Measurements from ENCODE around the gene NAT8. TPM values are rescaled to one million over a fixed set of nuclear protein-coding genes. Genes with fewer than 3 reads are reported as not detected.
"Not testable (repeated sequence)": the region's sequence is repeated elsewhere in the genome, so short reads cannot be mapped to it uniquely, and the experiment has no call there.

NAT8 gene, protein sequence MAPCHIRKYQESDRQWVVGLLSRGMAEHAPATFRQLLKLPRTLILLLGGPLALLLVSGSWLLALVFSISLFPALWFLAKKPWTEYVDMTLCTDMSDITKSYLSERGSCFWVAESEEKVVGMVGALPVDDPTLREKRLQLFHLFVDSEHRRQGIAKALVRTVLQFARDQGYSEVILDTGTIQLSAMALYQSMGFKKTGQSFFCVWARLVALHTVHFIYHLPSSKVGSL
- not detected for total RNA-seq

DNA sequence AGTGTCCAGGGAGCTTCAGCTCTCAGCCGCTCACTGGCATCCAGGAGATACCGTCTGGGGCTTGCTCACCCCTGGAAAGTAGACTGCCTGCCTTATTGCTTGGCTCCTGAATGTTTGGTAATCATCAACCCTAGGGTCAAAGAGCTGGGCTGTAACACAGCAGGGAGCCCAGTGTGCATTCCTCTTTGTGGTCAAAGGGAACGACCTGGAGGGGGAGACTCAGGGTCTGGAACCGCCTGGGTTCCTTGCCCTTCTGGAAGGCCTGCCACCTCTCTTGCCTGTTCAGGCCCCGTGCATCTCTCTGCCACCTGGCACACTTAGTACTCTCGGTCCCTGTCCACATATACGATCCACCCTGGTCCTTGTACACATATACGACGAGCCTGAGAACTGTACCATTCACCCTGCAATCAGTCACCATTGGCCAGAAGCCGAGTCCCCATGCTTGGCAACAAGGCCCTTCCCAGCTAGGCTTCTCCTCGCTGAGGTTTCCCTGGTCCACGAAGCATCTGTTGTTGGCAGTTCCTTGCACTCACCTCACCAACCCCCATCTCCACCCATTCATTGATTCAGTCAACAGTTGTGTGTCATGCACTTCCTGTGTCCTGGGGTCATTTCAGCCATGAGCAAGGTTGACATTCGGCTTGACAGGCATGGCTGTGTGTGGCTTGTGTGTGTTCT, at the start of gene NAT8:
TSS of gene NAT8 (minus strand) at position 85 of the 681 bp plus-strand sequence. CDS start 794 bp downstream, outside the sequence.
- no peak for DNase-seq (ENCODE audit: low spot score)
- TF ChIP-seq, protein P1, sequence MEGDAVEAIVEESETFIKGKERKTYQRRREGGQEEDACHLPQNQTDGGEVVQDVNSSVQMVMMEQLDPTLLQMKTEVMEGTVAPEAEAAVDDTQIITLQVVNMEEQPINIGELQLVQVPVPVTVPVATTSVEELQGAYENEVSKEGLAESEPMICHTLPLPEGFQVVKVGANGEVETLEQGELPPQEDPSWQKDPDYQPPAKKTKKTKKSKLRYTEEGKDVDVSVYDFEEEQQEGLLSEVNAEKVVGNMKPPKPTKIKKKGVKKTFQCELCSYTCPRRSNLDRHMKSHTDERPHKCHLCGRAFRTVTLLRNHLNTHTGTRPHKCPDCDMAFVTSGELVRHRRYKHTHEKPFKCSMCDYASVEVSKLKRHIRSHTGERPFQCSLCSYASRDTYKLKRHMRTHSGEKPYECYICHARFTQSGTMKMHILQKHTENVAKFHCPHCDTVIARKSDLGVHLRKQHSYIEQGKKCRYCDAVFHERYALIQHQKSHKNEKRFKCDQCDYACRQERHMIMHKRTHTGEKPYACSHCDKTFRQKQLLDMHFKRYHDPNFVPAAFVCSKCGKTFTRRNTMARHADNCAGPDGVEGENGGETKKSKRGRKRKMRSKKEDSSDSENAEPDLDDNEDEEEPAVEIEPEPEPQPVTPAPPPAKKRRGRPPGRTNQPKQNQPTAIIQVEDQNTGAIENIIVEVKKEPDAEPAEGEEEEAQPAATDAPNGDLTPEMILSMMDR (IDR thresholded peaks at IDR 0.05): no peak
- ATAC-seq (ENCODE audit: low FRiP score): no peak

DNA sequence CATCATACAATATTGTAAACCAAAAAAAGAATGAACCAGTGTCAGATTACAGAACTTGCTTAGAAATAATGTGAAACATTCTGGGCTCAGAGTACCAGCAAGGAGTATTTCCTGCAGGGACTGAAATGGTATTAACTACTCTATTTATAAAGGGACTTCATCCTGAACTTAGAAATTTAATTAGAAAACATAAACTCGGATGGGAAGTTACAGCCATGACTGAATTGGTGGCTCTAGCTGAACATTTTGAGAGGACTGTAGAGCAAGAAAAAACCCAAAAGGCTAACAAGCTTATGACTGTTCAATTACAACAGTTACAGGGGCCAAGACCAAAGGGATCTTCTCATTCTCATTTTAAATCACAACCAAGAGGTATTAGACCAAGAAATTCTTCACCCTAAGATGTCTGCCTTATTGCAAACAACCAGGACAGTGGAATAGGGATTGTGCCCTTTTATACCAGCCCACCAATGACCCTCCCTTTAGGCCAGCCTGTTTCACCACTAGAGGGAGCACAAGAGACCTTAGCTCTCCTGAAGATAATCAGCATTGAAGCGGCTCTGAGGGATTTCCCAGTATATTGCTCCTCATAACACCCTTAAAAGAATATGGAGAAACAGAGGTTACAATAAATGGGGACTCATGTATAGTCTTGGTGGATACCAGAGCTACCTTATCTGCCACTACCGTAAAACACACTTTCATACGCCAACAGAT, 48.3 kb upstream of the NAT8 start:
- ATAC-seq (ENCODE audit: low FRiP score); DNase-seq (ENCODE audit: low spot score): not testable (repeated sequence)

DNA sequence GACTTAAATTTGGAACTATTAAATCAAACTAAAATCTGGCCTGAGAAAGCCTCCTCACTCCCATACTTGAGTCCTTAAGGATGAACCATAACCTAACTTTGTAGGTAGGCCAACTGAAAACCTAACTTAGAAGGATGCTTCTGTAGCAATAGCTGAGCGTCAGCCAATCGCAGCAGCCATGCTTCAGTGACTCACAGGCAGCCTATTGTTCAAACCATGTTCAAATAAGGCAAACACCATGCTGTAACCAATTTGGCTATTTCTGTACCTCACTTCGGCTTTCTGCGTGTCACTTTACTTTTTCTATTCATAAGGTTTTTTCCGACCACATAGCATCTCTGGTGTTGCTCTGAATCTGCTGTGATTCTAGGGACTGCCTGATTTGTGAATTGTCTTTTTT, 46.3 kb upstream of the NAT8 start:
- not testable (repeated sequence) for DNase-seq (ENCODE audit: low spot score); ATAC-seq (ENCODE audit: low FRiP score)

DNA sequence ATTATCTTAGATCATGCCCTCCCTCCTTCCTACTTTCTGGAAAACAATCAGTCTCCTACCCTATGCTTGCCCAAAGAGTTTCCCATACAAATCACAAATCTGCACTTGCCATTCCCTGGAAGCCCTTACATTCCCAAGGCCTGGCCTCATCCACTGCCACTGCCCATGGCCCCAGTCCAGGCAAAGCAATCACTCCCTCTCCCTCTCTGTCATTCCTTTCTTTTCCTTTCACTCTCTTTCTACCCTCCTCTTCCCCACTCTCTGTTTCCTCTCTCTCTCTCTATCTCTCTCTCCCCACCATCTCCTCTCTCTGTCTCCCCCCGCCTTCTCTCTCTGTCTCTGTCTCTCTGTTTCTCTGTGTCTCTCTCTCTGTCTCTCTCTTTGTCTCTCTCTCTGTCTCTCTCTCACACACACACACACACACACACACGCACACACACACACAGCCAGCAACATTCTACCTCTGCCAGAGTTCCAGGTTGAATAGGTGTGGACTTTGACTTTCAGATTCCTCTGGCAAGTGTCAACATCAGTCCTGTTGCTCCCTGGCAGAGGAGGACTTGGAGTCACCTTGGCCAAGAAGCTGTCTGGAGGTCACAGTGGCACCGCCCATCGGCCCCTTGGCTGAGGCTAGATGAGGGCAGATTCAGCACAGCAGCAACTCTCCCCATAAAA, 43.7 kb upstream of the NAT8 start:
- no peak for ATAC-seq (ENCODE audit: low FRiP score)
- no peak for DNase-seq (ENCODE audit: low spot score)
- TF ChIP-seq, protein P1 (IDR thresholded peaks at IDR 0.05): no peak

DNA sequence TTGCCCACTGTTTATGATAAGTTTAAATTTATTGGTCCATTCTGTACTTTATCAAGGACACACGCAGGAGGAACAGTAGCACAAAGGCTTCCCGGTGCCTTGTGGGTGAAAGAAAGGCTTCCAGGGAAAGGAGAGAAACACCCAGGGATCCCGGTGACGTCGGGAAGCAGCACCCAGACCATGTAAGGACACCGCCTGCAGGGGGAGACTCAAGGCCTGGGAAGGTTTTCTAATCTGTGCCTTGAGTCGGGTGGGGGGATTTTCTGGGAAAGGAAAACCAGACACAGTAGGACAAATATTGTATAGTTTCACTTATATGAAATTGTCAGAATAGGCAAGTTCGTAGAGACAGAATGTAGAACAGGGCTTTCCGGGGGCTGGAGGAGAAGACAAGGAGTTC, 42.7 kb upstream of the NAT8 start:
- not testable (repeated sequence) for ATAC-seq (ENCODE audit: low FRiP score)

DNA sequence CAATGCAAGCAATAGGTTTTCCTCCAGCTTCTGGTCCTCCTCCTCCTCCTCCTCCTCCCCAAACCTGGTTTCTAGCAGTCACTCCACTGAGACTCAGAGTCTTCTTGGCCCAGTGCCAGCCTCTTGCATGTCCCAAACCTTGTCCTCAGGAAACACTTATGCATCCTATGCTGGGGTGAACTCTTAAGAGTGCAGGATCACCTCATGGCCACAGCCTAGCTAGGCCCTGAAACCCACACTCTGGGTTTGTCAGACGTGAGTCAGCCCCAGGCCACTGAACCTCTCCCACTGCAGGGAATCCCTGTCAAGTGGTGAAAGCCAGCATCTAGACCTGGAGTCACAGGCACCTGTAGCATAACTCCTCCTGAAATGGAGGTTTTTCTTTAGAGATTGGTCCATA, 42.1 kb upstream of the NAT8 start:
- not testable (repeated sequence) for ATAC-seq (ENCODE audit: low FRiP score); DNase-seq (ENCODE audit: low spot score)

More for the DNA sequence above, 42.7 kb upstream of the NAT8 start:
- DNase-seq (ENCODE audit: low spot score): not testable (repeated sequence)

DNA sequence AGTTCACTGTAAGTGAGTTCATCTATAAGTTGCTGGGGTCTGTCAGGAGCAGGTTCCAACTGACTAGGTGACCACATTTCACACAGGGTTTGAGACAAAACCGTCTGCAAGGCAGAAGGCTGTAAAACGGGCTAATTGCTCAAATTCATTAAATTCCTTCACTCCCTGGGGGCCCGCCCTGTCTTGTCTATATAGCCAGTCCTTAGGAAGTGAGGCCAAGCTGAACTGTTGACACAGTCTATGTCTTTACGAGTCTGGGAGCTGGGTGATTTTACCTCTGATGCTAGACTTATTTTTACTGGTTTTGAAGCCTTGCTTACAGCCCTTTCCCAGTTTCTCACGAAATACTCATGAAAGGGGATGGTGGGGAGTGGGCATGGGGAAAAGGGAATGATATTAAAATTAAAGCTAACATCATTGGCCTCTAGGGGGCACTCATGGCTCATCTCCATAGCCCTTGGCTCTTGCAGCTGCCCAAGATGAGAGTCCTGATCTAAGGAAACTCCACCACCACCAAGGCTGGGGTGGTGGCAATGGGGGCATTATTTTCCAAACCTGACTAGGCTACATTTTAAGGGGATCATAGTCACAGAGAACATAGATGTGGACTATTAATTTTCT, 37.8 kb upstream of the NAT8 start:
- ATAC-seq (ENCODE audit: low FRiP score); DNase-seq (ENCODE audit: low spot score): not testable (repeated sequence)

DNA sequence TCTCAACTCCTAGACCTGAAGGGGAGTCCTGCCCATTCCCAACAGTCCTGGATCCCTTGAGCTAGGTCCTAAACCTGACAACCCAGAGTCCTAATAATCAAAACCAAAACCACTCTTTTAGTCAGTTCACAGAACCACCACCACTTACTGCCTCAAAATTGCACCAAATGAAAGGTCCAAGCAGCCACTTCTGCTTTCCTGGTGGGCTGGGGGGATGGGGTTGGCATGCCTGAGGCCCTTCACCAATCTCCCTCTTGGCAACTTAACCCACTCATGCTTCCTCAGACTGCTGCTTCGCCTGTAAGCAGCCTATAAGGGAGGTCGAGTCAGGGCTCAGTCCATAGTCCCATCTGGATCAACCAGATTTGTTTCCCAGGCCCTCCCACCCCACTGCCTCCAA, 37.0 kb upstream of the NAT8 start:
- DNase-seq (ENCODE audit: low spot score); ATAC-seq (ENCODE audit: low FRiP score): not testable (repeated sequence)

DNA sequence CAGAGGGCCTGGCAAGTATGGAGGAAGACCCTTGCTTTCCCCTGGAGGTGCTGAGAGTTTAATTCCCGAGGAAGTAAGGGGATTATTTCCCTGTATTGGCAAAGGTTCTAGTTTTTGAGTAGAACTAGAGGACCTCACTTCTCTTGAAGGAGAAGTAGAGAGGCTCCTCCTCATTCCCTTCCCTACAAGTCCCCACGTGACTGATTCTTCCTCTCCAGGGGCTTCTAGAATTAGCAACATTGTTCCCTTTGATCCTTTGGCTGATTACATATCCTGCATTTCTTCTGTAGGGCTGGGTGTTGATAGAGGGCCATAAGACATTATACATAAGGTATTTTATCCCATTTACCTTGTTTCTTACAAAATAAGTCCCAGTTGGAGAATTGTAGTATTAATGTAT, 35.8 kb upstream of the NAT8 start:
- DNase-seq (ENCODE audit: low spot score); ATAC-seq (ENCODE audit: low FRiP score): not testable (repeated sequence)

DNA sequence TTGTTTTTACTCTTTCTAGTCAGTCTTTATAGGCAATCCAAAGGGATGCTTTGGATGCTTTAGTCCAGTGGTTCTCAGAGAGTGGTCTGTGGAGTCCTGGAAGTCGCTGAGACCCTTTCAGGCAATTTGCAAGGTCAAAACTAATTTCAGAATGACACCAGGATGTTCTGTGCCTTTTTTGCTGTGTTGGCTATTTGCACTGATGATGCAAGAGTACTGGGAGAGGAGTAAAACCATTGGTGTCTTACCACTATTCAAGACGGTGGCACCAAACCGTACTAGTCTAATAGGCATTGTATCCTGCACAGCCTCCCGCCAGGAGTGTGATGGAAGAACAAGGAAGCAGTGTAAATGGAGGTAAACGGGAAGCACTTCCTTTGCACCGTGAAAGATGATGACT, 34.0 kb upstream of the NAT8 start:
- not testable (repeated sequence) for ATAC-seq (ENCODE audit: low FRiP score); DNase-seq (ENCODE audit: low spot score)

DNA sequence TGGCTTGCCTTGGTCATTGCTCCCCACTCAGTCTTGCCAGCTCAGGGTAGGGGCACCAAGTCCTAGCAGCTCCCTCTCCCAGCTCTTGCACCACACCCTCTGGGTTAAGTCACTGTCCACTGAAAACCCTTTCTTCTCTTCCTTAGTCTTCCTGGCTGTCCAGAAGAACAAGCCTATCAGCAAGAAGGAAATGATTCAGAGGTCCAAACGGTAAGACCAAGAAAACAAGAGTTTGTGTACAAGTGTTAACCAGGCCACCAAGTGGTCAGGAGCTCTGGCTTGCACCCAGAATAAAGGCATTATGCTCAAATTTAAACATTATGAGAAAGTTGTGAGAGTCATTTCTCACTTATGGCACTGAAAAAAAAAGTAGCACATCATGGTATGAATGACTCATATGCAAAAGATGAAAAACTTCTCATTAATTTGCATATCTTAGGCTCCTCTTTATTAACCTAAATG, 32.5 kb upstream of the NAT8 start:
- not testable (repeated sequence) for DNase-seq (ENCODE audit: low spot score); ATAC-seq (ENCODE audit: low FRiP score)

DNA sequence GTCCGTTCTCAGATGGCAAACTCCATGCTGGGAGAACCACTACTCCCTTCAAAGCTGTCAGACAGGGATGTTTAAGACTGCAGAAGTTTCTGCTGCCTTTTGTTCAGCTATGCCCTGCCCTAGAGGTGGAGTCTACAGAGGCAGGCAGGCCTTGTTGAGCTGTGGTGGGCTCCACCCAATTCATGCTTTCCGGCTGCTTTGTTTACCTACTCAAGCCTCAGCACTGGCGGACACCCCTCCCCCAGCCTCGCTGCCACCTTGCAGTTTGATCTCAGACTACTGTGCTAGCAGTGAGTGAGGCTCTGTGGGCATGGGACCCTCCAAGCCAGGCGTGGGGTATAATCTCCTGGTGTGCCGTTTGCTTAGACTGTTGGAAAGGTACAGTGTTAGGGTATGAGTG, 27.8 kb upstream of the NAT8 start:
- ATAC-seq (ENCODE audit: low FRiP score); DNase-seq (ENCODE audit: low spot score): not testable (repeated sequence)

DNA sequence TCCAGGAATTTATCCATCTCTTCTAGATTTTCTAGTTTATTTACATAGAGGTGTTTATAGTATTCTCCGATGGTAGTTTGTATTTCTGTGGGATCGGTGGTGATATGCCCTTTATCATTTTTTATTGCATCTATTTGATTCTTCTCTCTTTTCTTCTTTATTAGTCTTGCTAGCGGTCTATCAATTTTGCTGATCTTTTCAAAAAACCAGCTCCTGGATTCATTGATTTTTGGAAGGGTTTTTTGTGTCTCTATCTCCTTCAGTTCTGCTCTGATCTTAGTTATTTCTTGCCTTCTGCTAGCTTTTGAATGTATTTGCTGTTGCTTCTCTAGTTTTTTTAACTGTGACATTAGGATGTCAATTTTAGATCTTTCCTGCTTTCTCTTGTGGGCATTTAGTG, 25.0 kb upstream of the NAT8 start:
- not testable (repeated sequence) for ATAC-seq (ENCODE audit: low FRiP score); DNase-seq (ENCODE audit: low spot score)

Data from omental fat pad (tissue), 4 donors.